ENCODE data around the gene RASGEF1B.

RASGEF1B gene

DNA sequence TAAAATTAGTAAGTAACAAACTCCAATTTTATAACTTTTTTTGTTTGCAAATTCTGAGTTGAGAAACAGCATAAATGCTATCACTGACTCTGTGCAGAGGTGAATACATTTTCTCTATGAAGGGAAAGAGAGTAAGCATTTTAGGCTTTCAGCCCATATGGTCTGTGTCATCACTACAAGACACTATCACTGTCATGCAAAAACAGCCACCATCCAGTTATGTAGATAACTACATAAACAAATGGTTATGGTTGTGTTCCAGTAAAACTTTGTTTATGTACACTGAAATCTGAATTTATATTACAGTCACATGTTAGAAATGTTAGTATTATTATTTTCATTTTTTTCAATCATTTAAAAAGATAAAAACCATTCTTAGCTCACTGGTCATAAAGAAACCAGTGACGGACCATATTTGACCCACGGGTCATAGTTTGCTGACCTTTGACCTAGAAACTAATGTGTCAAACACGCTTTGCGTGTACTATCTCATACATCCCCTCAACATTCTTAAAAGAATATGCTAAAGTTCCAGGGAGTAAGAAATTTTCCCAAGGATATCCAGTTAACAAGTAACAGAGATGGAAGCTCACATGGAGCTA, 29.1 kb downstream of the RASGEF1B start:
- no peak for DNase-seq (ENCODE audit: extremely low read depth, low read depth)

DNA sequence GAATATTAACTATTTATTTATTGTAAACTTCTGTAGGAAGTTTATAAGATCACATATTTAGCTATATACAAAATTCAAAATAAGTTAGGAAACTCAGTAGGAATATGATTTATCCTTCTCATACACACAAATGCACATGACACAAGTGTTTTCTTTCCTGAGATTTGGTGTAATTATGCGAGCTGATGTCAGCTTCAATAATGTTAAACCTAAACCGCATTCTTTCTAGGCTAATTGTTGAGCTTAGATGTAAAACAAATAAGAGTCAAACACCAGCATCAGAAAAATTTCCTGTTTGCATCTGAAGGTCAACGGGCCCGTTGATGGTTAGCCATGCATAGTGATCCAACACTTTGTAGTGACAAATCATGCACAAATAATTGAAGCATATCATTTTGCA, 30.8 kb downstream of the RASGEF1B start:
- TF ChIP-seq, protein P1, sequence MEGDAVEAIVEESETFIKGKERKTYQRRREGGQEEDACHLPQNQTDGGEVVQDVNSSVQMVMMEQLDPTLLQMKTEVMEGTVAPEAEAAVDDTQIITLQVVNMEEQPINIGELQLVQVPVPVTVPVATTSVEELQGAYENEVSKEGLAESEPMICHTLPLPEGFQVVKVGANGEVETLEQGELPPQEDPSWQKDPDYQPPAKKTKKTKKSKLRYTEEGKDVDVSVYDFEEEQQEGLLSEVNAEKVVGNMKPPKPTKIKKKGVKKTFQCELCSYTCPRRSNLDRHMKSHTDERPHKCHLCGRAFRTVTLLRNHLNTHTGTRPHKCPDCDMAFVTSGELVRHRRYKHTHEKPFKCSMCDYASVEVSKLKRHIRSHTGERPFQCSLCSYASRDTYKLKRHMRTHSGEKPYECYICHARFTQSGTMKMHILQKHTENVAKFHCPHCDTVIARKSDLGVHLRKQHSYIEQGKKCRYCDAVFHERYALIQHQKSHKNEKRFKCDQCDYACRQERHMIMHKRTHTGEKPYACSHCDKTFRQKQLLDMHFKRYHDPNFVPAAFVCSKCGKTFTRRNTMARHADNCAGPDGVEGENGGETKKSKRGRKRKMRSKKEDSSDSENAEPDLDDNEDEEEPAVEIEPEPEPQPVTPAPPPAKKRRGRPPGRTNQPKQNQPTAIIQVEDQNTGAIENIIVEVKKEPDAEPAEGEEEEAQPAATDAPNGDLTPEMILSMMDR (IDR thresholded peaks at IDR 0.05; ENCODE audit: low read depth, low read length), result no peak
- DNase-seq (ENCODE audit: extremely low read depth, low read depth), result no peak

More for the DNA sequence above, 29.1 kb downstream of the RASGEF1B start:
- TF ChIP-seq, protein P1 (IDR thresholded peaks at IDR 0.05; ENCODE audit: low read depth, low read length), result no peak

DNA sequence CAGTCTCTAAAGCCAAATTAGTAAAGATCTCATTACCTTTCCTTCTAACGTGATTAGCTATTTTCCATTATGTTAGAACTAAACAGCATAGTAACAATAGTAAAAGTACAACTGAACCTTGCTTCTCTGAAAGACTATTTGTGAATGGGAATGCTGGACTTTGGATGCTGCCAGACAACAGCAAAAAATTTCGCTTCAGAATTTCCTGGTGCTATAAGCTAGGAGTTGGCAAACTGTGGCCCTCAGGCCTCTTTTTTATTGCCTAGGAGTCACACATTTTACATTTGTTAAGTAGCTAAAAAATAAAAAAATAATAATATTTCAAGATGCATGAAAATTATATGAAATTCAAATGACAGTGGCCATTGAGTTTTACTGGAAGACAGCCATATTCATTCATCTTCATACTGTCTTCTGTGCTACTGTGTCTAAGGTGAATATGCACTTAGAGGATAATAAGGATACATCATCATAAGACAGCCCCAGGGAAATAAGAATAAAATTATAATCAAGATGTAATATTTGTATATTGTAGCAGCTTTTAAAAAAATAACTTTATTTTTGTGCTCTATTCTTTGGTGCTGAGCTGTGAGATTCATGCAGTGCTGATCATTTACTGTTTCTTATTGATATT, 34.6 kb downstream of the RASGEF1B start:
- TF ChIP-seq, protein P1 (IDR thresholded peaks at IDR 0.05; ENCODE audit: low read depth, low read length), result no peak
- DNase-seq (ENCODE audit: extremely low read depth, low read depth), result no peak

DNA sequence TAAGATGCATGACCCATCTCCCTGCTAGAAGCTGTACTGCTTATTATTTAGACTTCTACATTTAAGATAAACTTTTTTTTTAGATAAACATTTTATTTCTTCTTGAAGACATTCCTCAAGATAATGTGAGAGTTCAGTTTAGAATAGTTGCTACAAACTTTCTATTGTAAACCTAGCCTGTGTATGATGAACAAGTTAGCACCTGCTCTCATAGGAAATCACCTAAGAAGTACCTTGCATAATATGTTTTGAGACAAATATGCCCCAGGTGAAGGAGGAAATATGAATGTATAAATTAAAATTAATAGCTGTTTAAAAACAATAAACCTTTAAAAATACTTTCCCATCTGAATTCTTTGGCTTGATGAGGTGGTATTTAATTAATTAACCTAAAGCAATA, 35.6 kb downstream of the RASGEF1B start:
- DNase-seq (ENCODE audit: extremely low read depth, low read depth), result no peak
- TF ChIP-seq, protein P1 (IDR thresholded peaks at IDR 0.05; ENCODE audit: low read depth, low read length), result no peak

DNA sequence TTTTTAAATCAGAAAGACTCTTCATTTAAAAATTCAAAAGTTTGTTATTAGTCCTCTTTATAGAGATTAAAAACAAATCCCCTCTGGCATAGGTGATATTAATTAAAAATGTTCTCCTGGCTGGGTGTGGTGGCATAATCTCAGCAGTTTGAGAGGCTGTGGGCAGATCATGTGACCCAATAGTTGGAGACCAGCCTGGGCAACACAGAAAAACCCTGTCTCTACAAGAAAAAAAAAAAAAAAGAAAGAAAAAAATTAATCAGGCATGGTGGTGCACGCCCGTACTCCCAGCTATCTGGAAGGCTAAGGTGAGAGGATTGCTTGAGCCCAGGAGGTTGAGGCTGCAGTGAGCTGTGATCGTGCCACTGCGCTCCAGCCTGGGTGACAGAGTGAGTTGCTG, 38.9 kb downstream of the RASGEF1B start:
- DNase-seq (ENCODE audit: extremely low read depth, low read depth), result no peak
- TF ChIP-seq, protein P1 (IDR thresholded peaks at IDR 0.05; ENCODE audit: low read depth, low read length), result no peak

DNA sequence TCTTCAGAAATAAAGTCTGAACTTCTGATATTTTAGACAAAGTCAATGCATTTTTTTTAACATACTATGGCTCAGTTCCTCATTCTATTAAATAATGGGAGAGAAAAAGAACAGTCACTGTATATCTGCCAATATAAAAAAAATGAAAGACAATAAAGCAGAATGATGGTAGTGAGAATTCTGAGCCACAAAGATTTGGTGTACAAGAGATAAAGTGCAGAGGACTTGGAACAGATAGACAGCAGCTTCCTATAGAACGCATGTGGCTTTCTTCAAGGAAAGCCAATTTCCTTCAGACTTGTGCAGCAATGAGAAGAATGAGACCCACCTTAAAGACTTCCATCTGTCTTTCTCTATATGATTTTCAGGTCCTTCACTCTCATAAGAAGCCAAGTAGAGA, 39.7 kb downstream of the RASGEF1B start:
- no peak for DNase-seq (ENCODE audit: extremely low read depth, low read depth)
- TF ChIP-seq, protein P1 (IDR thresholded peaks at IDR 0.05; ENCODE audit: low read depth, low read length), result no peak

DNA sequence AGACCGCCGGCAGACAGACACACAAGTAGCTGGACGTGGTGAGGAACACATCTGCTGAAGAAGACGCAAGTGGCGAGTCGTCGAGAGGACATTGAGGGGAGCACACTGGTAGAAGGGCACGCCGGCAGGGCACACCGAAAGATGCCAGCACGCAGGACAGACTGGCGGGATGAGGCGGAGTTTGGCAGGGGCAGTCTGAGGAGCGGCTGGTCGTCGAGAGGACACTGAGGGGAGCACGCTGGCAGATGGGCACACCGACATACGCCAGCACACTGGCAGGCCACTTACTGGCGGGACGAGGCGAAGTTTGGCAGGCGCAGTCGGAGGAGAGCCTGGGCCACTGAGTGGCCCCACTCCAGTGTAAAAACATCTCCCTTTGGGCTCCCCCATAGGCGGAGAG, 42.1 kb downstream of the RASGEF1B start:
- TF ChIP-seq, protein P1 (IDR thresholded peaks at IDR 0.05; ENCODE audit: low read depth, low read length), result no peak
- DNase-seq (ENCODE audit: extremely low read depth, low read depth), result no peak
